HepG2 (cell line): ENCODE data around the gene ACRBP. TPM values are rescaled to one million over a fixed set of nuclear protein-coding genes. Genes with fewer than 3 reads are reported as not detected.

Source experiments
- ADNP ChIP-seq: sonication (generic); formaldehyde crosslinking; IDR thresholded peaks from 2 replicates; pipeline ENCODE4 v1.4.0; 2020; ENCODE audit warnings: missing genetic modification reagents
- CEBPZ ChIP-seq: IDR thresholded peaks from 2 replicates; pipeline ENCODE4 v1.6.1; 2012; ENCODE audit warnings: low read length, improper control_type of control experiment
- FOXO4 ChIP-seq: sonication (generic); formaldehyde crosslinking; conservative IDR thresholded peaks from 2 replicates; pipeline ENCODE4 v1.8.1; 2023; ENCODE audit warnings: missing genetic modification reagents
- MAFK ChIP-seq, 2 experiments: IDR thresholded peaks in 1 of 2; conservative IDR thresholded peaks in 1 of 2; 2 replicates each; pipeline ENCODE4 v1.6.1; 2011; ENCODE audit warnings: improper control_type of control experiment in 2 of 2, low read length in 2 of 2
- NFIB ChIP-seq: sonication (generic); formaldehyde crosslinking; IDR thresholded peaks from 2 replicates; pipeline ENCODE4 v1.9.0; 2021; ENCODE audit warnings: missing genetic modification reagents, mild to moderate bottlenecking, borderline replicate concordance
- PRDM4 ChIP-seq: sonication (generic); formaldehyde crosslinking; IDR thresholded peaks from 2 replicates; pipeline ENCODE4 v1.9.0; 2021; ENCODE audit warnings: missing genetic modification reagents, borderline replicate concordance
- RELA ChIP-seq: sonication (generic); formaldehyde crosslinking; IDR thresholded peaks from 2 replicates; pipeline ENCODE4 v1.4.0; 2020; ENCODE audit warnings: missing genetic modification reagents
- SIN3B ChIP-seq: fragments of 150-350 bp; IDR thresholded peaks from 2 replicates; pipeline ENCODE4 v1.6.1; 2014; ENCODE audit warnings: low read length
- SMAD9 ChIP-seq: sonication (generic); formaldehyde crosslinking; IDR thresholded peaks from 2 replicates; pipeline ENCODE4 v1.5.1; 2020; ENCODE audit warnings: mild to moderate bottlenecking, missing genetic modification reagents
- SMARCC2 ChIP-seq: fragments of 450-650 bp; IDR thresholded peaks from 2 replicates; pipeline ENCODE4 v1.6.1; 2017; ENCODE audit warnings: antibody characterized with exemption, mild to moderate bottlenecking
- SPEN ChIP-seq: sonication (generic); formaldehyde crosslinking; IDR thresholded peaks from 2 replicates; pipeline ENCODE4 v1.5.1; 2020; ENCODE audit warnings: low read depth, mild to moderate bottlenecking, missing genetic modification reagents
- ZBTB20 ChIP-seq: sonication (generic); formaldehyde crosslinking; IDR thresholded peaks from 2 replicates; pipeline ENCODE4 v1.8.1; 2023; ENCODE audit warnings: missing genetic modification reagents, low read depth, mild to moderate bottlenecking, borderline replicate concordance
- ZBTB43 ChIP-seq: sonication (generic); formaldehyde crosslinking; conservative IDR thresholded peaks from 2 replicates; pipeline ENCODE4 v1.4.0; 2020; ENCODE audit warnings: missing genetic modification reagents
- ZNF138 ChIP-seq: sonication (generic); formaldehyde crosslinking; IDR thresholded peaks from 2 replicates; pipeline ENCODE4 v1.5.0; 2020; ENCODE audit warnings: mild to moderate bottlenecking, low read depth, missing genetic modification reagents
- ZNF17 ChIP-seq: sonication (generic); formaldehyde crosslinking; IDR thresholded peaks from 2 replicates; pipeline ENCODE4 v1.5.0; 2020; ENCODE audit warnings: mild to moderate bottlenecking, missing genetic modification reagents
- ZNF274 ChIP-seq: sonication (generic); formaldehyde crosslinking; IDR thresholded peaks from 2 replicates; pipeline ENCODE4 v1.5.1; 2020; ENCODE audit warnings: mild to moderate bottlenecking, missing genetic modification reagents
- ZNF292 ChIP-seq: sonication (generic); formaldehyde crosslinking; IDR thresholded peaks from 2 replicates; pipeline ENCODE4 v1.8.1; 2022; ENCODE audit warnings: mild to moderate bottlenecking, low read depth, missing genetic modification reagents, borderline replicate concordance
- ZNF670 ChIP-seq: sonication (generic); formaldehyde crosslinking; IDR thresholded peaks from 2 replicates; pipeline ENCODE4 v1.8.0; 2022; ENCODE audit warnings: mild to moderate bottlenecking, missing genetic modification reagents, borderline replicate concordance
- ZNF775 ChIP-seq: sonication (generic); formaldehyde crosslinking; IDR thresholded peaks from 2 replicates; pipeline ENCODE4 v1.4.0; 2020; ENCODE audit warnings: missing genetic modification reagents, mild to moderate bottlenecking, moderate library complexity, borderline replicate concordance
- ZNF780A ChIP-seq: sonication (generic); formaldehyde crosslinking; IDR thresholded peaks from 2 replicates; pipeline ENCODE4 v1.8.0; 2022; ENCODE audit warnings: mild to moderate bottlenecking, missing genetic modification reagents, moderate library complexity
- polyA plus RNA-seq, 8 experiments: library from polyadenylated mRNA; depleted of rRNA in 3 of 8; stranded (reverse) in 7 of 8; unstranded in 1 of 8; fragments of >200 nt; fragmentation: Illumina TruSeq in 4 of 8; extraction: Trizol in 4 of 8; gene quantifications; 2 replicates each; pipeline versions ENCODE4 v1.2.1 to v1.2.3, GENCODE V29; 2011 to 2016; ENCODE audit warnings: low read depth in 4 of 8, missing spikeins in 1 of 8, mixed read lengths in 1 of 8; ENCODE audit not compliant: insufficient read depth in 1 of 8
- total RNA-seq, 5 experiments: library from RNA; depleted of rRNA; stranded (reverse); fragments of >200 nt; fragmentation: Illumina TruSeq; extraction: Trizol; gene quantifications; 2 replicates each; pipeline ENCODE4 v1.2.3, GENCODE V29; 2016; ENCODE audit warnings: low read depth in 1 of 5

The ACRBP gene
- total and polyA plus RNA-seq, 2 of the 13 experiments (the other 11 are each of a cell fraction or from before 2014, with no cell fraction given) = 0.46 TPM; not detected in 1

GRCh38 chr12:6688999-6689882 is 42.0 kb upstream of the ACRBP start, which contains the start of gene ZNF384 (continued):
- TF ChIP-seq CEBPZ (no peak), ZNF274 (CRISPR knock-in tag) (0 out of 2 replicates have a peak, but pooled peaks have one; percentile 10), ZNF292 (no peak), SPEN (CRISPR knock-in tag) (peak; percentile 77), ZBTB20 (CRISPR knock-in tag) (peak; percentile 18; the same call in 1 of the 2 replicates), SIN3B (no peak), FOXO4 (CRISPR knock-in tag) (no peak), ZNF138 (CRISPR knock-in tag) (peak; percentile 78; the same call in 1 of the 2 replicates), PRDM4 (no peak), SMARCC2 (no peak), RELA (CRISPR knock-in tag) (no peak), ZNF780A (CRISPR knock-in tag) (0 out of 2 replicates have a peak, but pooled peaks have one; percentile 9), ZNF670 (CRISPR knock-in tag) (no peak; the same call in 1 of the 2 replicates), ADNP (CRISPR knock-in tag) (no peak), ZNF775 (no peak), ZBTB43 (no peak), SMAD9 (CRISPR knock-in tag) (no peak), NFIB (CRISPR knock-in tag) (no peak), MAFK (conservative IDR thresholded peaks at IDR 0.05 in 1 of 2, IDR thresholded peaks at IDR 0.05 in 1 of 2; ENCODE audit: low read length in 2 of 2) (no peak), ZNF17 (no peak)
